Measurements from ENCODE around the gene PCBP4. TPM values are rescaled to one million over a fixed set of nuclear protein-coding genes. Genes with fewer than 3 reads are reported as not detected.

Gene PCBP4
- polyA plus RNA-seq, 3 donors = 0.09 to 1.3 (median 0.22) TPM

- H3K4me3 Mint-ChIP-seq = no peak overlapping the region
Observed at GRCh38 chr3:51957520-51958205, 9.6 kb downstream of the PCBP4 start.

GRCh38 chr3:51955893-51956770, 11.1 kb downstream of the PCBP4 start:
- Histone ChIP-seq H3K79me2 (ENCODE audit: insufficient read depth, low read length) (no peaks in the 10 kb centered on the region), H3K9me3 (replicated peaks in 1 of 2; ENCODE audit: control insufficient read depth in 1 of 2, insufficient read depth in 1 of 2, low read length in 2 of 2) (no peaks in the 10 kb centered on the region), H3K27me3 (ENCODE audit: control insufficient read depth in 2 of 2, insufficient read depth in 2 of 2, low read length in 2 of 2) (peaks cover 2 to 19% of the 10 kb centered on the region in 2 donors), H3K27ac (ENCODE audit: low read depth in 1 of 2, low read length in 2 of 2) (no peak overlapping the region), H3K36me3 (replicated peaks in 1 of 2; ENCODE audit: control insufficient read depth in 1 of 2, insufficient read depth in 2 of 2, low read length in 2 of 2) (no peaks in the 10 kb centered on the region), H3K9ac (ENCODE audit: insufficient read depth, low read length, poor library complexity, severe bottlenecking) (peak overlapping the region; percentile 66), H3K4me3 (replicated peaks in 1 of 3; ENCODE audit: low read depth in 2 of 3, low read length in 3 of 3) (peak overlapping the region in 2 of 3 experiments; percentile 9 to 63), H2AFZ (ENCODE audit: insufficient read depth, low read depth, low read length, poor library complexity, severe bottlenecking) (peak overlapping the region; percentile 88), H3K4me1 (ENCODE audit: control insufficient read depth in 1 of 2, insufficient read depth in 2 of 2, low read length in 2 of 2) (peaks cover 45 to 51% of the 10 kb centered on the region in 2 donors), H4K20me1 (ENCODE audit: insufficient read depth, low read length) (no peaks in the 10 kb centered on the region), H3K4me2 (replicated peaks; ENCODE audit: extremely low read depth, low read length, poor library complexity, severe bottlenecking) (peak overlapping the region; percentile 75)
- TF ChIP-seq, protein P1, sequence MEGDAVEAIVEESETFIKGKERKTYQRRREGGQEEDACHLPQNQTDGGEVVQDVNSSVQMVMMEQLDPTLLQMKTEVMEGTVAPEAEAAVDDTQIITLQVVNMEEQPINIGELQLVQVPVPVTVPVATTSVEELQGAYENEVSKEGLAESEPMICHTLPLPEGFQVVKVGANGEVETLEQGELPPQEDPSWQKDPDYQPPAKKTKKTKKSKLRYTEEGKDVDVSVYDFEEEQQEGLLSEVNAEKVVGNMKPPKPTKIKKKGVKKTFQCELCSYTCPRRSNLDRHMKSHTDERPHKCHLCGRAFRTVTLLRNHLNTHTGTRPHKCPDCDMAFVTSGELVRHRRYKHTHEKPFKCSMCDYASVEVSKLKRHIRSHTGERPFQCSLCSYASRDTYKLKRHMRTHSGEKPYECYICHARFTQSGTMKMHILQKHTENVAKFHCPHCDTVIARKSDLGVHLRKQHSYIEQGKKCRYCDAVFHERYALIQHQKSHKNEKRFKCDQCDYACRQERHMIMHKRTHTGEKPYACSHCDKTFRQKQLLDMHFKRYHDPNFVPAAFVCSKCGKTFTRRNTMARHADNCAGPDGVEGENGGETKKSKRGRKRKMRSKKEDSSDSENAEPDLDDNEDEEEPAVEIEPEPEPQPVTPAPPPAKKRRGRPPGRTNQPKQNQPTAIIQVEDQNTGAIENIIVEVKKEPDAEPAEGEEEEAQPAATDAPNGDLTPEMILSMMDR (IDR thresholded peaks at IDR 0.05) = peak; percentile 34
- Mint-ChIP-seq H3K4me1 (peaks cover 42% of the 10 kb centered on the region), H3K36me3 (no peaks in the 10 kb centered on the region), H3K27ac (no peak overlapping the region), H3K27me3 (ENCODE audit: low read depth in 3 of 3) (peaks cover 13 to 30% (median 21%) of the 10 kb centered on the region in 3 donors), H3K9me3 (peaks cover 0 to 5% (median 0%) of the 10 kb centered on the region in 7 donors), H3K4me3 (peak overlapping the region; percentile 31 to 64)
- peak; percentile 55 to 85 (median 66) for DNase-seq
- intact Hi-C loops (cut with micrococcal nuclease) = no loop called here
- WGBS (ENCODE audit: insufficient coverage) = 4% methylated on average over 96 of the region's 97 CpGs

More at GRCh38 chr3:51957520-51958205, 9.6 kb downstream of the PCBP4 start:
- Histone ChIP-seq H3K27ac (ENCODE audit: low read depth in 1 of 2, low read length in 2 of 2) (no peak overlapping the region), H4K20me1 (ENCODE audit: insufficient read depth, low read length) (no peaks in the 10 kb centered on the region), H2AFZ (ENCODE audit: insufficient read depth, low read depth, low read length, poor library complexity, severe bottlenecking) (no peak overlapping the region), H3K9ac (ENCODE audit: insufficient read depth, low read length, poor library complexity, severe bottlenecking) (peak overlapping the region; percentile 13), H3K9me3 (replicated peaks in 1 of 2; ENCODE audit: control insufficient read depth in 1 of 2, insufficient read depth in 1 of 2, low read length in 2 of 2) (no peaks in the 10 kb centered on the region), H3K36me3 (replicated peaks in 1 of 2; ENCODE audit: control insufficient read depth in 1 of 2, insufficient read depth in 2 of 2, low read length in 2 of 2) (no peaks in the 10 kb centered on the region), H3K4me2 (replicated peaks; ENCODE audit: extremely low read depth, low read length, poor library complexity, severe bottlenecking) (no peak overlapping the region), H3K27me3 (ENCODE audit: control insufficient read depth in 2 of 2, insufficient read depth in 2 of 2, low read length in 2 of 2) (peaks cover 2 to 27% of the 10 kb centered on the region in 2 donors), H3K4me3 (replicated peaks in 1 of 3; ENCODE audit: low read depth in 2 of 3, low read length in 3 of 3) (no peak overlapping the region), H3K79me2 (ENCODE audit: insufficient read depth, low read length) (no peaks in the 10 kb centered on the region), H3K4me1 (ENCODE audit: control insufficient read depth in 1 of 2, insufficient read depth in 2 of 2, low read length in 2 of 2) (peaks cover 45 to 51% of the 10 kb centered on the region in 2 donors)
- H3K27ac Mint-ChIP-seq = peak overlapping the region in 1 of 7 donors; percentile 58
- H3K9me3 Mint-ChIP-seq = peaks cover 0 to 5% (median 0%) of the 10 kb centered on the region in 7 donors
- 91% methylated on average over 14 of the region's 15 CpGs for WGBS (ENCODE audit: insufficient coverage)
- H3K4me1 Mint-ChIP-seq = peaks cover 41% of the 10 kb centered on the region
- TF ChIP-seq, protein P1 (IDR thresholded peaks at IDR 0.05) = no peak
- no peak for DNase-seq
- intact Hi-C loops (cut with micrococcal nuclease) = no loop called here
- peaks cover 21 to 41% (median 26%) of the 10 kb centered on the region in 3 donors for H3K27me3 Mint-ChIP-seq (ENCODE audit: low read depth in 3 of 3)
- no peaks in the 10 kb centered on the region for H3K36me3 Mint-ChIP-seq

Data from CD14-positive monocyte (primary cell).